Tibial nerve (tissue), 4 donors: Measurements from ENCODE around the gene CHMP1B. TPM values are rescaled to one million over a fixed set of nuclear protein-coding genes. Genes with fewer than 3 reads are reported as not detected.

ENCODE experiments used
- DNase-seq, 2 donors: peaks; one replicate each; pipeline ENCODE4 v3.0.0-alpha.2; 2019; ENCODE audit warnings: low spot score in 2 of 2
- H3K27ac ChIP-seq, 4 donors: fragments of 200-600 bp; sonication (generic) in 3 of 4; one replicate each; pipeline ENCODE4 v1.5.1; 2017 to 2019; ENCODE audit warnings: mild to moderate bottlenecking in 1 of 4
- H3K27me3 ChIP-seq, 2 donors: fragments of 200-600 bp; sonication (generic) in 1 of 2; one replicate each; pipeline versions ENCODE4 v1.5.1 to v1.6.0; 2017 to 2019
- H3K36me3 ChIP-seq, 3 donors: fragments of 200-600 bp; sonication (generic); one replicate each; pipeline ENCODE4 v1.5.1; 2018 to 2019
- H3K4me1 ChIP-seq, 4 donors: fragments of 200-600 bp; sonication (generic) in 3 of 4; one replicate each; pipeline ENCODE4 v1.5.1; 2017 to 2019
- H3K4me3 ChIP-seq, 4 donors: fragments of 200-600 bp; sonication (generic) in 3 of 4; one replicate each; pipeline ENCODE4 v1.5.1; 2017 to 2019; ENCODE audit warnings: mild to moderate bottlenecking in 1 of 4, moderate library complexity in 1 of 4
- H3K9me3 ChIP-seq, 4 donors: fragments of 200-600 bp; sonication (generic) in 3 of 4; one replicate each; pipeline ENCODE4 v1.5.1; 2017 to 2019
- EP300 ChIP-seq, 2 donors: sonication (generic); formaldehyde crosslinking; IDR thresholded peaks; one replicate each; pipeline ENCODE4 v1.6.1; 2017; ENCODE audit warnings: antibody characterized with exemption in 2 of 2, mild to moderate bottlenecking in 1 of 2
- POLR2A ChIP-seq, 2 donors: fragments of 450-650 bp; IDR thresholded peaks; one replicate each; pipeline ENCODE4 v1.6.1; 2017; ENCODE audit warnings: antibody characterized with exemption in 2 of 2, mild to moderate bottlenecking in 2 of 2, moderate library complexity in 2 of 2
- WGBS, 2 donors: methylation state at CpG; one replicate each; pipeline ENCODE4 v1.1.5; 2018; 5-methylcytosine and 5-hydroxymethylcytosine counted together
- total RNA-seq, 4 donors: library from RNA; depleted of rRNA; stranded (reverse); fragments of >200 nt; gene quantifications; one replicate each; pipeline ENCODE4 v1.1.0, GENCODE V29; 2016
- TF ChIP-seq, protein P1 (sequence below), 5 experiments: fragments of 200-600 bp in 3 of 5; fragments of 450-650 bp in 2 of 5; sonication (generic) in 3 of 5; IDR thresholded peaks; one replicate each; pipeline ENCODE4 v1.5.1; 2016 to 2019; ENCODE audit warnings: antibody characterized with exemption in 5 of 5, mild to moderate bottlenecking in 3 of 5, moderate library complexity in 2 of 5

Gene CHMP1B
- total RNA-seq, 4 donors from 2014 or later, result 31.2 to 49.8 (median 38.1) TPM

- TF ChIP-seq POLR2A (IDR thresholded peaks at IDR 0.05) (no peak), EP300 (IDR thresholded peaks at IDR 0.05) (no peak)
- TF ChIP-seq, protein P1, sequence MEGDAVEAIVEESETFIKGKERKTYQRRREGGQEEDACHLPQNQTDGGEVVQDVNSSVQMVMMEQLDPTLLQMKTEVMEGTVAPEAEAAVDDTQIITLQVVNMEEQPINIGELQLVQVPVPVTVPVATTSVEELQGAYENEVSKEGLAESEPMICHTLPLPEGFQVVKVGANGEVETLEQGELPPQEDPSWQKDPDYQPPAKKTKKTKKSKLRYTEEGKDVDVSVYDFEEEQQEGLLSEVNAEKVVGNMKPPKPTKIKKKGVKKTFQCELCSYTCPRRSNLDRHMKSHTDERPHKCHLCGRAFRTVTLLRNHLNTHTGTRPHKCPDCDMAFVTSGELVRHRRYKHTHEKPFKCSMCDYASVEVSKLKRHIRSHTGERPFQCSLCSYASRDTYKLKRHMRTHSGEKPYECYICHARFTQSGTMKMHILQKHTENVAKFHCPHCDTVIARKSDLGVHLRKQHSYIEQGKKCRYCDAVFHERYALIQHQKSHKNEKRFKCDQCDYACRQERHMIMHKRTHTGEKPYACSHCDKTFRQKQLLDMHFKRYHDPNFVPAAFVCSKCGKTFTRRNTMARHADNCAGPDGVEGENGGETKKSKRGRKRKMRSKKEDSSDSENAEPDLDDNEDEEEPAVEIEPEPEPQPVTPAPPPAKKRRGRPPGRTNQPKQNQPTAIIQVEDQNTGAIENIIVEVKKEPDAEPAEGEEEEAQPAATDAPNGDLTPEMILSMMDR (IDR thresholded peaks at IDR 0.05), result no peak
- Histone ChIP-seq H3K27me3 (no peaks in the 10 kb centered on the region), H3K36me3 (peaks cover 0 to 13% (median 0%) of the 10 kb centered on the region in 3 donors), H3K9me3 (no peaks in the 10 kb centered on the region), H3K4me3 (no peak overlapping the region), H3K27ac (no peak overlapping the region), H3K4me1 (peaks cover 0 to 9% (median 0%) of the 10 kb centered on the region in 4 donors)
- no peak for DNase-seq
- WGBS, 2 donors, result 89 to 93% methylated on average over 17 of the region's 17 CpGs
Observed at GRCh38 chr18:11860594-11861450, 9.6 kb downstream of the CHMP1B start.

DNA sequence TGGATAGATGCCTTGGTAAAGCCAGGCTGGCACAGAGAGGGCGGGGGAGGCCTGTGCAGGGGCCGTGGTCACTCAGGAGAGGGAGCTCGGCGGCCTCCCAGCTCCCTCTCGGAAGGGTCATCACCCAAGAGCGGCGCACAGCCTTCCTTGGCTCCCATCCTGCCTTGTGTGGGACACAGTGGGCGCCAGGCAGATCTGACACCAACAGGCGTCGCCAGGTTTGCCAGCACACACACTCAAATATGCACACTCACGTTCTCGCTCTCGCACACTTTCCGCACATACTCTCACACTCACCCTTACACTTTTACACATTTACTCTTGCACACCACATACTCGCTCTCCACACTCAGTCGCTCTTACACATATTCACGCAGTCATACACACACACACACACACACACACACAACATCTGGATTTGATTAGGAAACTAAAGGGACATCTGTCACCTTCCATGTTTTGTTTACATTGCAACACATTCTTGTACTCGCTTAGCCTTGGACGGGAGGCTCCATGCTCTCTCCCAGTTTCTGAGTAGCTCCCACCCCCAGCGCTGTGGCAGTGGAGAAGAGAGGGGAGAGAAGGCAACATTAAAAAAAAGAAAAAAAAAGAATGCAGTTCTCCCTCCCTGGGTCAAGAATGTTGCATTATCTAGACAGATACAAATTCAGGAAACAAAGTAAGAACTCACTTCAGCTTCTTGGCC is 10.5 kb downstream of the CHMP1B start:
- Histone ChIP-seq H3K4me1 (peaks cover 0 to 9% (median 0%) of the 10 kb centered on the region in 4 donors), H3K4me3 (no peak overlapping the region), H3K27ac (no peak overlapping the region), H3K27me3 (no peaks in the 10 kb centered on the region), H3K9me3 (no peaks in the 10 kb centered on the region), H3K36me3 (peaks cover 0 to 5% (median 0%) of the 10 kb centered on the region in 3 donors)
- TF ChIP-seq POLR2A (IDR thresholded peaks at IDR 0.05), result no peak
- TF ChIP-seq, protein P1 (IDR thresholded peaks at IDR 0.05), result no peak
- no peak for DNase-seq
- WGBS, 2 donors, result 82 to 83% methylated on average over 20 of the region's 20 CpGs

- 84 to 87% methylated on average over 6 of the region's 6 CpGs for WGBS, 2 donors
- Histone ChIP-seq H3K4me1 (peaks cover 0 to 8% (median 0%) of the 10 kb centered on the region in 4 donors), H3K27me3 (no peaks in the 10 kb centered on the region), H3K9me3 (no peaks in the 10 kb centered on the region), H3K27ac (no peak overlapping the region), H3K36me3 (peaks cover 0 to 5% (median 0%) of the 10 kb centered on the region in 3 donors), H3K4me3 (no peak overlapping the region)
- DNase-seq, result no peak
- TF ChIP-seq POLR2A (IDR thresholded peaks at IDR 0.05) (no peak), EP300 (IDR thresholded peaks at IDR 0.05) (no peak)
- TF ChIP-seq, protein P1 (IDR thresholded peaks at IDR 0.05), result no peak
Observed at GRCh38 chr18:11862468-11863137, 11.4 kb downstream of the CHMP1B start.

DNA sequence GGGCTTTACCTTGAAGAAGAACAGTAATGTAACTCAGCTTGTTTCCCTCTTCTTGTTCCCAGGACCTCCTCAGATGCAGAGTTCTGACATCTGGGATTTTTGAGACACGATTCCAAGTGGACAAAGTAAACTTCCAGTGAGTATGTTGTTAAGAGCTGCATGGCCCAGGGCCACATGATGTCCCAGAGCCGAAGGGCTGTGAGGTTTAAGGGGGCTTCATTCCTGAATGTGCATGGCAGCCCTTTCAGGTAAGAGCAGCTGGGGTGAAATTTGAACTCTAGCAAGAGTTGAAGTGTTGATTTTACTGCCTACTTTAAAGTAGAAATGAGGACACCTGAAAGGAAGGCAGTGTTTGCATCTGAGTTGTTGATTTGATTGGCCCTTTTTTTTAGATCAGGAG is 13.3 kb downstream of the CHMP1B start:
- 71 to 79% methylated on average over 2 of the region's 2 CpGs for WGBS, 2 donors
- TF ChIP-seq POLR2A (IDR thresholded peaks at IDR 0.05) (no peak), EP300 (IDR thresholded peaks at IDR 0.05) (no peak)
- TF ChIP-seq, protein P1 (IDR thresholded peaks at IDR 0.05), result no peak
- peaks cover 0 to 4% (median 0%) of the 10 kb centered on the region in 4 donors for H3K4me1 ChIP-seq
- H3K27ac ChIP-seq, result no peak overlapping the region
- H3K27me3 ChIP-seq, result no peaks in the 10 kb centered on the region
- H3K9me3 ChIP-seq, result no peaks in the 10 kb centered on the region
- DNase-seq, result no peak
- H3K36me3 ChIP-seq, result peaks cover 0 to 15% (median 0%) of the 10 kb centered on the region in 3 donors
- no peak overlapping the region for H3K4me3 ChIP-seq
